ENCODE results near the gene TOMM40.

DNA sequence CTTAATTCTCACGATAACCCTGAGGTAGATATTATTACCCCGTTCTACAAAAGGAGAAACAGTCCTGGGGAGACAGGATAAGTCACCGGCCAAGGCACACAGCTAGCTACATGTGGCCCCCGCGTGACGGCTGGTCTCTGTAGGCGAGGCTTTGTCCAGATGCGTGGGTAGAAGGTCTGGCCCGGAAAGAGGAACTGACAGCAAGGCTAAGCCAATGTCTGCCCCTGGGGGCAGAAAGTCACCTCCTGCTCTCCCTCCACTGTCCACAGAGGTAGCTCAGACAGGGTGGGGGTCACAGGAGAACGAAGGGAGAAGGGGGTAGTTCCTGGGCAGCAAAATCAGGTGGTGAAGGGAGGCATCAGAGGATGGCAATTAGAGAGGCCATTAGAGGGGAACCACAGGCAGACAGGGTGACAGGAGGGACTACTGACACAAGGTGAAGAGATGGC, 52.8 kb downstream of the TOMM40 start:
- TF ChIP-seq EZH2 (IDR thresholded peaks at IDR 0.05; ENCODE audit: borderline replicate concordance), result no peak
- TF ChIP-seq, protein P1, sequence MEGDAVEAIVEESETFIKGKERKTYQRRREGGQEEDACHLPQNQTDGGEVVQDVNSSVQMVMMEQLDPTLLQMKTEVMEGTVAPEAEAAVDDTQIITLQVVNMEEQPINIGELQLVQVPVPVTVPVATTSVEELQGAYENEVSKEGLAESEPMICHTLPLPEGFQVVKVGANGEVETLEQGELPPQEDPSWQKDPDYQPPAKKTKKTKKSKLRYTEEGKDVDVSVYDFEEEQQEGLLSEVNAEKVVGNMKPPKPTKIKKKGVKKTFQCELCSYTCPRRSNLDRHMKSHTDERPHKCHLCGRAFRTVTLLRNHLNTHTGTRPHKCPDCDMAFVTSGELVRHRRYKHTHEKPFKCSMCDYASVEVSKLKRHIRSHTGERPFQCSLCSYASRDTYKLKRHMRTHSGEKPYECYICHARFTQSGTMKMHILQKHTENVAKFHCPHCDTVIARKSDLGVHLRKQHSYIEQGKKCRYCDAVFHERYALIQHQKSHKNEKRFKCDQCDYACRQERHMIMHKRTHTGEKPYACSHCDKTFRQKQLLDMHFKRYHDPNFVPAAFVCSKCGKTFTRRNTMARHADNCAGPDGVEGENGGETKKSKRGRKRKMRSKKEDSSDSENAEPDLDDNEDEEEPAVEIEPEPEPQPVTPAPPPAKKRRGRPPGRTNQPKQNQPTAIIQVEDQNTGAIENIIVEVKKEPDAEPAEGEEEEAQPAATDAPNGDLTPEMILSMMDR (IDR thresholded peaks at IDR 0.05; ENCODE audit: poor library complexity), result no peak

All from hepatocyte (in vitro differentiated cells).